Measurements from ENCODE around the gene ITIH2.

DNA sequence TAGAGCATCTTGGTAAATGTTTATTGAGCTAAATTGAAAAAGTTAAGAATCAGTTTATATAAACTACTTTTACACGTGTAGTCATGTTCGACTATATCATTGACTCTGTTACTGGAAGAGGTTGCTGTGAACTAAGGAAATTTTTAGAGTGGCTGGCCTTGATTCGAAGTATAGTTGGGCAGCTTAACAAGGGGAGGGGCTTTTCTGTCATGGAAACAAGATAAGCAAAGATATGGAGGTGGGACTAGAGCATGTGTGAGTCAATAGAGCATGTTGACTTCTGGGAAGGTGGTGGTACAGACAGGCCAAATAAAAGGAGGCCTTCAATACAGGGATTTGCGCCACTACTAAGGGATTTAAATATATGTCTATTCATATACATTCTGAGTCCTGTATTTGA is 92.5 kb downstream of the ITIH2 start:
- TF ChIP-seq, protein P1, sequence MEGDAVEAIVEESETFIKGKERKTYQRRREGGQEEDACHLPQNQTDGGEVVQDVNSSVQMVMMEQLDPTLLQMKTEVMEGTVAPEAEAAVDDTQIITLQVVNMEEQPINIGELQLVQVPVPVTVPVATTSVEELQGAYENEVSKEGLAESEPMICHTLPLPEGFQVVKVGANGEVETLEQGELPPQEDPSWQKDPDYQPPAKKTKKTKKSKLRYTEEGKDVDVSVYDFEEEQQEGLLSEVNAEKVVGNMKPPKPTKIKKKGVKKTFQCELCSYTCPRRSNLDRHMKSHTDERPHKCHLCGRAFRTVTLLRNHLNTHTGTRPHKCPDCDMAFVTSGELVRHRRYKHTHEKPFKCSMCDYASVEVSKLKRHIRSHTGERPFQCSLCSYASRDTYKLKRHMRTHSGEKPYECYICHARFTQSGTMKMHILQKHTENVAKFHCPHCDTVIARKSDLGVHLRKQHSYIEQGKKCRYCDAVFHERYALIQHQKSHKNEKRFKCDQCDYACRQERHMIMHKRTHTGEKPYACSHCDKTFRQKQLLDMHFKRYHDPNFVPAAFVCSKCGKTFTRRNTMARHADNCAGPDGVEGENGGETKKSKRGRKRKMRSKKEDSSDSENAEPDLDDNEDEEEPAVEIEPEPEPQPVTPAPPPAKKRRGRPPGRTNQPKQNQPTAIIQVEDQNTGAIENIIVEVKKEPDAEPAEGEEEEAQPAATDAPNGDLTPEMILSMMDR (conservative IDR thresholded peaks at IDR 0.05; ENCODE audit: low read length) = no peak
- no peak for TF ChIP-seq EZH2phosphoT487 (IDR thresholded peaks at IDR 0.05; ENCODE audit: borderline replicate concordance)

Measured in Loucy (cell line).